ENCODE data around the gene GABRG1.

GRCh38 chr4:46032056-46032455 is 91.8 kb downstream of the GABRG1 start:
- TF ChIP-seq CTCF (IDR thresholded peaks at IDR 0.05) (no peak), POLR2A (IDR thresholded peaks at IDR 0.05) (no peak), POLR2AphosphoS5 (IDR thresholded peaks at IDR 0.05) (no peak), EP300 (IDR thresholded peaks at IDR 0.05) (no peak)

Data from stomach (tissue), 4 donors.